ENCODE data around the gene SUPT5H. TPM values are rescaled to one million over a fixed set of nuclear protein-coding genes. Genes with fewer than 3 reads are reported as not detected.
A peak's percentile ranks its signal among the peaks of the same experiment; 100 is the strongest.
"Not testable (repeated sequence)": the region's sequence is repeated elsewhere in the genome, so short reads cannot be mapped to it uniquely, and the experiment has no call there.

The SUPT5H gene
- total RNA-seq, 1 experiment from 2014 or later, result 102 TPM

DNA sequence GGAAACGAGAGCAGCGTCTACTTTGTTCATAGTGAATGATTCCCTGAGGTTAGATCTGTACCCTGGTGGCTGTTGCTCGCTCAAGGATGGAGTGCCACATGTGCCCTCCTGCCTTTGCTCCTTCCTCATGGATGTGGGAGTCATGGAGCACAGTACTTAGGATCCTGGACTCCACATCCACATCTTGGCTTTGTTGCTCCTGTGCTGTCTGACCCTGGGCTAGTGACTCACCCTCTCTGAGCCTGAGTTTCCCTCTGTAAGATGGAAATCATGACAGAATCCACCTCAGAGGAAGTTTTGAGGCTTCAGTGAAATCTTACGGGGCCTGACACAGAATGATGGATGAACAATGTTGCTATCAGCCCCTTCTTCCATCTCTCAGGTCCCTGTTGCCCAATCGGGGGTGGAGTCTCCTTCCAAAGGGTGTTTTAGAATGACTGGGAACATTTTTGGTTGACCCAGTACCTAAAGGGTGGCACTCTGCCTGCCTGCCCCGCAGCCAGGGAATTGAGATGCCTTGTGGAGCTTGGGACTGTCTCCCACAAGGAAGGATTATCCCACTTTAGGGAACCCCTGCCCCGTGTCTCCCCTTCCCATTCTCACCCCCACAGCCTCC, 25.4 kb downstream of the SUPT5H start:
- DNase-seq, result no peak
- no peak overlapping the region for H3K4me3 ChIP-seq
- peaks cover 97% of the 10 kb centered on the region for H3K36me3 ChIP-seq
- no peaks in the 10 kb centered on the region for H3K9me3 ChIP-seq
- no peaks in the 10 kb centered on the region for H3K27me3 ChIP-seq

DNA sequence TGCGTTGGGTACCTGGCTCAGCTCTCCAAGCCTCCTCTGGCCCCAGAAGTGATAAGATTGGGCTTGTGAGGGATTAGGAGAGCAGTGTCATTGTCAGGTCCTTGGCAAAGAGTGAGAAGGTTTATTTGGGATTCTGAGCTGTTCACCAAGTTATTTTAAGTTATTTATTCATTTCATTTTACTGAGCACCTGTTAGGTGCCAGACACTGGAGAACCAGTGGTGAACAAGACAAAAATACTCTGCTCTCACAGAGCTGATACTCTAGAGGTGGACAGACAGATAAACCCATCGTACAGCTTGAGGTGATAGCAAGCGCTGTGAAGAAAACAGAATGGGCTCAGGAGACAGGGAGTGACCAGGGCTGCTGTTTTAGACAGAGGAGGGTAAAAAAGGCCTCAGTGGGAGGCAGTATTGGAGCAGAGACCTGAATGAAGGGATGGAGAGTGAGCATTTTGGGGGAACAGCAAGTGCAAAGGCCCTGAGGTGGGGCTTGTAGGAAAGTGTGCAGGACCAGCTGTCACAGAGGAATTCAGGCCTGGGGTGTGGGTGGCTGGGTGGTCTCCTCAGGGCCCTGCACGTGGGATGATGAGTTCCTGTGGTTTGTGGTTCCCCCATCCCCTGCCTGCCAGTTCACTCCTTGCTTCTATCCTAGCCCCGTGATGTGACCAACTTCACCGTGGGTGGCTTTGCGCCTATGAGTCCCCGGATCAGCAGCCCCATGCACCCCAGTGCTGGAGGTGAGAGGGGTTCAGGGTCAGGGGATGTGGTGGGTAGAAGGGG, 26.6 kb downstream of the SUPT5H start:
- no peak overlapping the region for H3K4me3 ChIP-seq
- H3K27me3 ChIP-seq, result no peaks in the 10 kb centered on the region
- H3K36me3 ChIP-seq, result peaks cover 97% of the 10 kb centered on the region
- DNase-seq, result no peak
- no peaks in the 10 kb centered on the region for H3K9me3 ChIP-seq

DNA sequence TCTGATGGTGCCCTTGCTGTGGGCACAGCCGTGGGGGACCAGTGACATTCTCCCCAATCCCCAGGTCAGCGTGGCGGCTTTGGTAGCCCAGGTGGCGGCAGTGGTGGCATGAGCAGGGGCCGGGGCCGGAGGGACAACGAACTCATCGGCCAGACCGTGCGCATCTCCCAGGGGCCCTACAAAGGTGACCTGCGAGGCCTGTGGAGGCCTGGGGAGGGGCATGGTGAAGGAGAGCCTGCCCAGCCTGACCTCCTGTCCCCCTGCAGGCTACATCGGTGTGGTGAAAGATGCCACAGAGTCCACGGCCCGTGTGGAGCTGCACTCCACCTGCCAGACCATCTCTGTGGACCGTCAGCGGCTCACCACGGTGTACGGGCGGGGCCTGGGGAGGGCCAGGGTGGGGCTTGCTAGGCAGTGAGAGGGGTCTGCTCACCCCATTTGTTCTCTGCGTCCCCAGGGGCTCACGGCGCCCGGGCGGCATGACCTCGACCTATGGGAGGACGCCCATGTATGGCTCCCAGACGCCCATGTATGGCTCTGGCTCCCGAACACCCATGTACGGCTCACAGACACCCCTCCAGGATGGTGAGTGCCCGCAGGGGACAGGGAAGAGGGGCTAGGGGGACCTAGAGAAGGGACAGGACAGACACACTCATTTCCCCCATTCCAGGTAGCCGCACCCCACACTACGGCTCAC, 27.5 kb downstream of the SUPT5H start:
- no peaks in the 10 kb centered on the region for H3K9me3 ChIP-seq
- H3K4me3 ChIP-seq, result no peak overlapping the region
- peaks cover 87% of the 10 kb centered on the region for H3K36me3 ChIP-seq
- no peak for DNase-seq
- H3K27me3 ChIP-seq, result no peaks in the 10 kb centered on the region

DNA sequence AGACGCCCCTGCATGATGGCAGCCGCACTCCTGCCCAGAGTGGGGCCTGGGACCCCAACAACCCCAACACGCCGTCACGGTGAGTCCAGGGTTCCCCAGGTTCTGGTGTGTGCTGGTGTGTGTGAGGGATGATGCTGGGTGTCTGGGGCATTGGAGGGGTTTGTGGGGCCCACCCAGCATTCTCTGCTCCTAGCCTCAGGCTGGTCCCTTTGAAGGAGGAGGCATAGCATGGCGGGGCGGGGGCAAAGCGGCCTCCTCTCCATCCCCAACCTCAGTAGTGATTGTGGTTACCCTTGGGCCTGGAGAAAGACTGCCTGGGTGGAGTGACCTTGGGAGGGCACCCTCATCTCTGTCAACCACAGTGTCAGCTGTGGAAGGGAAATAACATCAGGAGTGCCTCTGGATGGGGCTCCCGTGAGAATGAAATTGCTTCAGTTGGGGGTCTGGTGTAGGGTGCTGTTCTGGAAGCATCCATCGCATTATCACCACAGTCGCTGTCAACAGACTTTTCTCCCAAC, 28.1 kb downstream of the SUPT5H start:
- H3K36me3 ChIP-seq, result peaks cover 81% of the 10 kb centered on the region
- no peaks in the 10 kb centered on the region for H3K27me3 ChIP-seq
- H3K4me3 ChIP-seq, result no peak overlapping the region
- no peaks in the 10 kb centered on the region for H3K9me3 ChIP-seq
- no peak for DNase-seq

GRCh38 chr19:39474139-39474620, 28.8 kb downstream of the SUPT5H start:
- H3K9me3 ChIP-seq, result no peaks in the 10 kb centered on the region
- no peak overlapping the region for H3K4me3 ChIP-seq
- no peaks in the 10 kb centered on the region for H3K27me3 ChIP-seq
- peak; percentile 47 for DNase-seq
- H3K36me3 ChIP-seq, result peaks cover 75% of the 10 kb centered on the region

DNA sequence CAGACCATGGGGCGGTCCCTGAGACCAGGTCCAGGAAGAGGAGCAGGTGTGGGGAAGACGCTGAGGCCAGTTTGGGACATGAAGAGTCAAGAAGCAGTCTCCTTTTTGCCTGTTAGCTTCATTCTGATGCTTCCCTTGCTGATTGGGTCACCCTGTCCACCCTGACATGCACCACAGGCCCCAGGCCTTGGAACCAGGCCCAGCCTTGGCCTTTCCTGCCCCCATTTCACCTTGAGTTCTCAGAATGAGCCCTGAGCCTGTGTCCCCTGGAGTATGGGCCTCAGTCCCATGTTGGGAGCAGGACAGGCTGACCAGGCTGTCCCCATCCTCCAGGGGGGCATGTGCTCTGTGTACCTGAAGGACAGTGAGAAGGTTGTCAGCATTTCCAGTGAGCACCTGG, 30.4 kb downstream of the SUPT5H start:
- no peak for DNase-seq
- no peaks in the 10 kb centered on the region for H3K27me3 ChIP-seq
- H3K9me3 ChIP-seq, result no peaks in the 10 kb centered on the region
- H3K4me3 ChIP-seq, result no peak overlapping the region
- H3K36me3 ChIP-seq, result peaks cover 60% of the 10 kb centered on the region

GRCh38 chr19:39479319-39479801, 34.0 kb downstream of the SUPT5H start:
- not testable (repeated sequence) for H3K4me3 ChIP-seq, H3K27me3 ChIP-seq, DNase-seq, H3K9me3 ChIP-seq
- peaks cover 53% of the 10 kb centered on the region for H3K36me3 ChIP-seq

DNA sequence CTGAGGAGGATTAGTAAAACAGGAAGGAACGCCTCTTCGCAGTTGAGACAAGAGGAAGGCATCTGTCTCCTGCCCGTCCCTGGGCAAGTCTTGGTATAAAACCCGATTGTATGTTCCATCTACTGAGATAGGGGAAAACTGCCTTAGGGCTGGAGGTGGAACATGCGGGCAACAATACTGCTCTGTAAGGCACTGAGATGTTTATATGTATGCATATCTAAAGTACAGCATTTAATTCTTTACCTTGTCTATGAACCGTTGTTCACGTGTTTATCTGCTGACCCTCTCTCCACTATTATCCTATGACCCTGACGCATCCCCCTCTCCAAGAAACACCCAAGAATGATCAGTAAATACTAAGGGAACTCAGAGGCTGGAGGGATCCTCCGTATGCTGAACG, 34.5 kb downstream of the SUPT5H start:
- peak overlapping the region; percentile 100 for H3K4me3 ChIP-seq
- no peaks in the 10 kb centered on the region for H3K9me3 ChIP-seq
- no peak for DNase-seq
- peaks cover 51% of the 10 kb centered on the region for H3K36me3 ChIP-seq
- H3K27me3 ChIP-seq, result no peaks in the 10 kb centered on the region

GRCh38 chr19:39480337-39481228, 35.2 kb downstream of the SUPT5H start, which contains the start of gene TIMM50:
TIMM50 (plus strand) TSS chr19:39480838; CDS start chr19:39480854, 16 bp downstream.
- DNase-seq, result peak; percentile 98
- Histone ChIP-seq H3K36me3 (peaks cover 54% of the 10 kb centered on the region), H3K4me3 (peak within 1 kb of the TSS; percentile 100)

GRCh38 chr19:39481229-39481545, 35.8 kb downstream of the SUPT5H start:
- DNase-seq, result peak; percentile 10
- Histone ChIP-seq H3K36me3 (peaks cover 54% of the 10 kb centered on the region), H3K4me3 (peak overlapping the region; percentile 100), H3K27me3 (no peaks in the 10 kb centered on the region), H3K9me3 (no peaks in the 10 kb centered on the region)

More at GRCh38 chr19:39480337-39481228, 35.2 kb downstream of the SUPT5H start, which contains the start of gene TIMM50:
- no peaks in the 10 kb centered on the region for H3K27me3 ChIP-seq
- no peaks in the 10 kb centered on the region for H3K9me3 ChIP-seq

DNA sequence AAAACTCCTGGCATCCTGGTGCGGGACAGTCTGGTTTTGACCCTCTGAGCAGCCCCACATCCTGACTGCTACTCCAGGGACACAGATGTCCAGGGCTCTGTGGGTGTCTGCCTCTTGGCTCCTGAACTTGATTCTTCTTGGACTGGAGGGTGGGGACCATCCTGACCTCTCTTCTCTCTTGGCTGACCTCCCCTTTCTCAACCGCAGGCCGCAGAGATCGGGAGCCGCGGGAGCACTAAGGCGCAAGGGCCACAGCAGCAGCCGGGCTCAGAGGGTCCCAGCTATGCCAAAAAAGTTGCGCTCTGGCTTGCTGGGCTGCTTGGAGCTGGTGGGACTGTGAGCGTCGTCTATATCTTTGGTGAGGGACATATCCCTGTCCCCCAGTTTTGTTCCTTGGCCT, 36.3 kb downstream of the SUPT5H start:
- no peak for DNase-seq
- Histone ChIP-seq H3K27me3 (no peaks in the 10 kb centered on the region), H3K36me3 (peaks cover 54% of the 10 kb centered on the region), H3K4me3 (peak overlapping the region; percentile 100), H3K9me3 (no peaks in the 10 kb centered on the region)

- Histone ChIP-seq H3K27me3 (no peaks in the 10 kb centered on the region), H3K4me3 (no peak overlapping the region), H3K9me3 (no peaks in the 10 kb centered on the region), H3K36me3 (peaks cover 64% of the 10 kb centered on the region)
- no peak for DNase-seq
These were observed 37.8 kb downstream of the SUPT5H start for GRCh38 chr19:39483141-39483540.

DNA sequence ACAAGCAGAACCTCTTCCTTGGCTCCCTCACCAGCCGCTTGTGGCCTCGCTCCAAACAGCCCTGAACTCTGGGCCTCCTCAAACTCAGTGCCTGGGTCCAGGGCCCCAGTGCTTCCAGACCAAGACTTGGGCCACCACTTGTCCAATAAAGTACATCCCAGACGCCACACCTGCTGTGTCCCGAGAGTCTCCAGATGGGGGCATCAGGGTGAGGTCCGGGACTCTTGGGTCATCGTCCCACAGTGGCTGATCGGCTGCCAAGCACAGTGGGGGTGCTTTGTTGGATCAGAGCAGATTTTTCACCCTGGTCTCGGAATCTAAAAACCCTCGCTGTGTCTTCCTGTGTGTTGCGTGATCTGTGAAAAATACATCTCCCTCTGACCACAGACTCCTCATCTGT, 44.4 kb downstream of the SUPT5H start:
- no peak for DNase-seq
- Histone ChIP-seq H3K4me3 (no peak overlapping the region), H3K9me3 (no peaks in the 10 kb centered on the region), H3K36me3 (peaks cover 56% of the 10 kb centered on the region), H3K27me3 (no peaks in the 10 kb centered on the region)

GRCh38 chr19:39492225-39492624, 46.8 kb downstream of the SUPT5H start:
- Histone ChIP-seq H3K9me3 (no peaks in the 10 kb centered on the region), H3K27me3 (peaks cover 3% of the 10 kb centered on the region; the same call in 1 of the 2 replicates), H3K36me3 (peaks cover 33% of the 10 kb centered on the region), H3K4me3 (no peak overlapping the region)
- no peak for DNase-seq

GRCh38 chr19:39492788-39493187, 47.4 kb downstream of the SUPT5H start:
- DNase-seq, result no peak
- peaks cover 8% of the 10 kb centered on the region for H3K27me3 ChIP-seq
- H3K4me3 ChIP-seq, result no peak overlapping the region
- no peaks in the 10 kb centered on the region for H3K9me3 ChIP-seq
- H3K36me3 ChIP-seq, result peaks cover 29% of the 10 kb centered on the region

GRCh38 chr19:39494661-39495060, 49.3 kb downstream of the SUPT5H start:
- Histone ChIP-seq H3K27me3 (peaks cover 24% of the 10 kb centered on the region), H3K36me3 (peaks cover 10% of the 10 kb centered on the region), H3K4me3 (no peak overlapping the region), H3K9me3 (no peaks in the 10 kb centered on the region)
- no peak for DNase-seq
